ENCODE measurements around the gene TUBAL3.

The TUBAL3 gene

DNA sequence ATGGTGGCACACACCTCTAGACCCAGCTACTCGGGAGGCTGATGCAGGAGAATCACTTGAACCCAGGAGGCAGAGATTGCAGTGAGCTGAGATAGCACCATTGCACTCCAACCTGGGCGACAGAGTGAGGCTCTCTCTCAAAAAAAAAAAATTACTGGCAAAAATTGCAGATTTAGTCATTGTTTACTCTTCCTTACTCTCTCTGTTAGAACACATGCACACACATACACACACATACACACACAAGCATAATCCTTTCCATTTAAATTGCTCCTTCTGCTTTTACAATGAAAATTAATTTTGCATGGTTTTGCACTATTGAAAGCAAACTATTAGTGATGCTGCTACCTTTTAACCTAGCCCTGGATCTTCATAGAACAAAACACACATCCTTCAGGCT lies 55.3 kb downstream of the TUBAL3 start:
- DNase-seq (ENCODE audit: extremely low spot score, insufficient read length, low read depth) (no peak), FAIRE-seq (no peak)

DNA sequence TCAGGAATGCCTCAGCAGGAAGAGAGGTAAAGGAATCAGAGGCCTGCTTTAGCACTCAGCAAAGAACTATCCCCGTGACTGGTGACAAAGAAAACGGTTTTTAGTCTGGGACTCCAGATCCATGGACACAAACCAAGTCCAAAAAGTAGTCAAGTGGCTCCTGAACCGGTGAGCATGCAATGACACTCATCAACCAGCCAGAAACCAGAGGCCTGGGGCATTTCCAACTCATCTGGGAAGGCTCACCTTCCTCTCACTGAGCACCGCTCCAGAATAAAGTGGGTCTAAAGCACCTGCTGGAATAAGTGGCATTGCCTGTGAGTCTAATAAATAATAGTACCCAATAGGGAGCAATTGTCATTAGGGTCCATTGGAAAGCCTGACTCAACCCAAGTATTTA lies 57.7 kb downstream of the TUBAL3 start:
- FAIRE-seq (no peak), DNase-seq (ENCODE audit: extremely low spot score, insufficient read length, low read depth) (no peak)

DNA sequence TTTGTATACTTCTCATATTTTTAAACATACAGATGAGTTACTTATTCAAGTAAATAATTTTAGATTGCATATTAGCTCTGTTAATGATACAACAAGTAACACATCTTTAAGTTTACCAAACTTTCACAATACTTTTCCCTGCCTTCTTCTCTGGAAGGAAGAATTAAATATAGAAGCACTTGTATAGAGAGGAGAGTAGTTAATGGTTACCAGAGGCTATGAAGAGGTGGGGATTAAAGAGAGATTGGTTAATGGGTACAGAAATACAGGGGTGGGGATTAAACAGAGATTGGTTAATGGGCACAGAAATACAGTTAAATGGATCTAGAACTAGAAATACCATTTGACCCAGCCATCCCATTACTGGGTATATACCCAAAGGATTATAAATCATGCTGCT lies 59.9 kb downstream of the TUBAL3 start:
- no peak for FAIRE-seq
- no peak for DNase-seq (ENCODE audit: extremely low spot score, insufficient read length, low read depth)

DNA sequence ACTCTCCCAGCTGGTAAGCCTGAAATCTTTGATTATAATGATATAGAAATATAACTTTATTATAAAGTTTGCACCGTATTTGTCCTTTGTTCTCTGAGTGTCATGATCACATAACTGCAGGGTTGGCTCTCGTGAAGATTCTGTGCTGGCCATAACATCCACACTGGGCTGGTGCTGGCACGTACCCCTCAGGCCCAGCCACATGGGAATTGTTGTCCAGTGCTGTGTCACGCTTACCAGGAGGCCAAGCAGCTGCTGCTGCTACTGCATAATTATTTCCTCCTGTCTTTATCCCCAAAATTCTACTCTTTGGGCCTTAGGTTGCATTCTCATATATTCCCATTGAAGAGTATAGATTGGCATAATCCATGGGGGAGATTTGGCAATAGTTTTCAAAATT lies 60.6 kb downstream of the TUBAL3 start:
- FAIRE-seq (no peak), DNase-seq (ENCODE audit: extremely low spot score, insufficient read length, low read depth) (no peak)

DNA sequence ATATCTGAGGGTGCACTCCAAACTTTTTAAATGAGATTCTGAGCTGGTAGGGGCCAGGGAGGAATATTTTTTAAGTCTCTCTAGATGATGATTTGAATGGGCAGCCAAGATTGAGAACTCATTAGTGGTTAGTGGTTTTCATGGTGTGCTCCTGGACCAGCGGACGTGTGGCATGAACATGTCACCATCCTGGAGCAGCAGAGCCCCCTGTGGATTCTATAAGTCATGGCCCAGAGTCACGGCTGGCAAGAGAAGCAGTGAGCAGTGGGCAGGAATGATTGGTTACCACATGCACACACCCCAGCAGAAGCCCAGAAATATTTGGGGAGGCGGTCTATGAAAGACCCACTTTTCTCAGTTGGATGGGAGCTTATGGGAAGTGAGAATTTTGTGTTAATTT lies 61.1 kb downstream of the TUBAL3 start:
- DNase-seq (ENCODE audit: extremely low spot score, insufficient read length, low read depth): no peak

More for the DNA sequence above, 61.1 kb downstream of the TUBAL3 start:
- no peak for FAIRE-seq
